ENCODE measurements around the gene WDFY4. TPM values are rescaled to one million over a fixed set of nuclear protein-coding genes. Genes with fewer than 3 reads are reported as not detected.

Gene WDFY4
- total and polyA plus RNA-seq, 11 donors = 0.46 to 19.8 (median 1.0) TPM

GRCh38 chr10:48948470-48949037 lies 263.9 kb downstream of the WDFY4 start:
- H3K36me3 ChIP-seq = peaks cover 0 to 16% (median 0%) of the 10 kb centered on the region in 9 donors
- TF ChIP-seq, protein P1, sequence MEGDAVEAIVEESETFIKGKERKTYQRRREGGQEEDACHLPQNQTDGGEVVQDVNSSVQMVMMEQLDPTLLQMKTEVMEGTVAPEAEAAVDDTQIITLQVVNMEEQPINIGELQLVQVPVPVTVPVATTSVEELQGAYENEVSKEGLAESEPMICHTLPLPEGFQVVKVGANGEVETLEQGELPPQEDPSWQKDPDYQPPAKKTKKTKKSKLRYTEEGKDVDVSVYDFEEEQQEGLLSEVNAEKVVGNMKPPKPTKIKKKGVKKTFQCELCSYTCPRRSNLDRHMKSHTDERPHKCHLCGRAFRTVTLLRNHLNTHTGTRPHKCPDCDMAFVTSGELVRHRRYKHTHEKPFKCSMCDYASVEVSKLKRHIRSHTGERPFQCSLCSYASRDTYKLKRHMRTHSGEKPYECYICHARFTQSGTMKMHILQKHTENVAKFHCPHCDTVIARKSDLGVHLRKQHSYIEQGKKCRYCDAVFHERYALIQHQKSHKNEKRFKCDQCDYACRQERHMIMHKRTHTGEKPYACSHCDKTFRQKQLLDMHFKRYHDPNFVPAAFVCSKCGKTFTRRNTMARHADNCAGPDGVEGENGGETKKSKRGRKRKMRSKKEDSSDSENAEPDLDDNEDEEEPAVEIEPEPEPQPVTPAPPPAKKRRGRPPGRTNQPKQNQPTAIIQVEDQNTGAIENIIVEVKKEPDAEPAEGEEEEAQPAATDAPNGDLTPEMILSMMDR (IDR thresholded peaks at IDR 0.05) = no peak
- TF ChIP-seq POLR2A (IDR thresholded peaks at IDR 0.05) = no peak
- H3K9me3 ChIP-seq = no peaks in the 10 kb centered on the region
- ATAC-seq (no peak), DNase-seq (no peak)
- H3K4me3 ChIP-seq = no peak overlapping the region
- peaks cover 0 to 23% (median 0%) of the 10 kb centered on the region in 12 donors for H3K4me1 ChIP-seq
- H3K27me3 ChIP-seq = no peaks in the 10 kb centered on the region
- WGBS, 4 donors = 84 to 93% (median 92%) methylated on average over 2 of the region's 2 CpGs
- no peak overlapping the region for H3K27ac ChIP-seq
- intact Hi-C loops (cut with DNase I) = no loop called here

GRCh38 chr10:48951707-48952106 lies 267.0 kb downstream of the WDFY4 start:
- H3K27me3 ChIP-seq = no peaks in the 10 kb centered on the region
- H3K36me3 ChIP-seq = peaks cover 0 to 18% (median 0%) of the 10 kb centered on the region in 9 donors
- TF ChIP-seq, protein P1 (IDR thresholded peaks at IDR 0.05) = no peak
- TF ChIP-seq POLR2A (IDR thresholded peaks at IDR 0.05) = no peak
- intact Hi-C loops (cut with DNase I) = no loop called here
- H3K27ac ChIP-seq = no peak overlapping the region
- ATAC-seq (no peak), DNase-seq (no peak)
- no peak overlapping the region for H3K4me3 ChIP-seq
- H3K9me3 ChIP-seq = no peaks in the 10 kb centered on the region
- WGBS, 4 donors = 88 to 90% (median 89%) methylated on average over 7 of the region's 7 CpGs
- peaks cover 0 to 15% (median 0%) of the 10 kb centered on the region in 12 donors for H3K4me1 ChIP-seq

- DNase-seq (no peak), ATAC-seq (no peak)
- WGBS, 4 donors = 94 to 97% (median 95%) methylated on average over 11 to 16 of the region's 16 CpGs
- H3K4me1 ChIP-seq = no peaks in the 10 kb centered on the region
- intact Hi-C loops (cut with DNase I) = no loop called here
- H3K4me3 ChIP-seq = no peak overlapping the region
- no peak overlapping the region for H3K27ac ChIP-seq
- H3K27me3 ChIP-seq = no peaks in the 10 kb centered on the region
- TF ChIP-seq, protein P1 (IDR thresholded peaks at IDR 0.05) = no peak
- TF ChIP-seq POLR2A (IDR thresholded peaks at IDR 0.05) = no peak
- no peaks in the 10 kb centered on the region for H3K9me3 ChIP-seq
- peaks cover 0 to 4% (median 0%) of the 10 kb centered on the region in 9 donors for H3K36me3 ChIP-seq
These were observed 272.9 kb downstream of the WDFY4 start for GRCh38 chr10:48957361-48958151.

GRCh38 chr10:48958598-48959190 lies 274.0 kb downstream of the WDFY4 start:
- Histone ChIP-seq H3K4me1 (no peaks in the 10 kb centered on the region), H3K27me3 (no peaks in the 10 kb centered on the region), H3K4me3 (no peak overlapping the region), H3K36me3 (peaks cover 0 to 4% (median 0%) of the 10 kb centered on the region in 9 donors), H3K27ac (no peak overlapping the region), H3K9me3 (no peaks in the 10 kb centered on the region)
- ATAC-seq = no peak
- intact Hi-C loops (cut with DNase I) = no loop called here
- no peak for DNase-seq
- TF ChIP-seq POLR2A (IDR thresholded peaks at IDR 0.05) = no peak
- TF ChIP-seq, protein P1 (IDR thresholded peaks at IDR 0.05) = no peak
- WGBS, 4 donors = 56 to 88% (median 85%) methylated on average over 1 of the region's 1 CpG
